ENCODE results near the gene TIRAP. TPM values are rescaled to one million over a fixed set of nuclear protein-coding genes. Genes with fewer than 3 reads are reported as not detected.

The TIRAP gene
- total and polyA plus RNA-seq, 9 of the 15 experiments (the other 6 are each of a cell fraction or from before 2014, with no cell fraction given), result 0.60 to 8.7 (median 3.7) TPM

DNA sequence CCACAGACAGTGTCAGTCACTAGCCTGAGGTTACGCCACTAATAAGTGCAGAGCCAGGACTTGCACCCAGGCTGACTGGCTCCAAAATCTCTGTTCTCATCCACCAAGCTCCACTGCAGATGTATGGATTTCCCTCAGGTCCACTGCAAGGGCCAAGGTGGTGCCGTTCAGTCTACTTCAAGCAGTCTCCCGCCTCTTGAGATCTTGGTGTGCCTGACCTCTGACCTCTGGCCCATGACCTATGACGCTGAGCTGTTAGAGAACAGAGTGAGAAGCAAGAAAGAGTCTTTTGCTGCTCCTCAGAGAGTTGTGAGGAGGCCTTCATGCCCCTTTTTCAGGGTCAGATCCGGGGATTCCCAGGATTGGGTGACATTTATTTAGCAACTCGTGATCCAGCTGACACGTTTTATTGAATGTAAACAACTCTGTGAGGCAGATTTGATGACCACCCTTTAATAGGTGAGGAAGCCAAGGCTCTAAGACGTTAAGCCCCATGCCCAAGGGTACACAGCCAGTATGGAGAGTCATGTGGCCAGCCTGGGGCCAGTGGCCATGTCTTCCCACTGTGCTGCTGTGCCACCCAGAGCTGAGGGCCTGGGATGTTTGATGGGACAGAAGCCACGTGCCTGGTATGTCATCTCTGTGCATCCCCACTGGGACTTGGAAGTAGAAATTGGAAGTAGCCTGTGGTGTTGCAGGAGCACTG lies 46.2 kb downstream of the TIRAP start:
- no peak overlapping the region for H3K4me2 ChIP-seq (ENCODE audit: insufficient read depth, low read length)
- no peak for FAIRE-seq
- H3K4me1 ChIP-seq (replicated peaks in 1 of 2; ENCODE audit: control insufficient read depth in 2 of 2, insufficient read depth in 2 of 2, low read length in 2 of 2), result peaks cover 0 to 9% of the 10 kb centered on the region in 2 experiments; a peak in 1 of 5 replicates
- no TSS peak for BruUV-seq (replicated peaks)
- H3K27ac ChIP-seq (ENCODE audit: extremely low read depth, low read depth, low read length), result no peak overlapping the region
- CTCF ChIA-PET (ENCODE audit: low intra/inter-chr PET ratio), result interaction anchor here (0.6 kb wide), 1 partner anchor 1468 kb away, joined by 3 read pairs; no protein-coding TSS in a partner anchor
- H3K27me3 ChIP-seq (ENCODE audit: control insufficient read depth in 2 of 2, insufficient read depth in 2 of 2, low read length in 2 of 2), result no peaks in the 10 kb centered on the region
- POLR2A ChIA-PET, result interaction anchor here (1.3 kb wide), 1 partner anchor 16 kb away, joined by 4 read pairs; no protein-coding TSS in a partner anchor
- DNase-seq (ENCODE audit: extremely low read depth in 1 of 4, low spot score in 3 of 4), result no peak
- H3K79me2 ChIP-seq (ENCODE audit: control insufficient read depth, insufficient read depth, low read length), result no peaks in the 10 kb centered on the region
- no peak overlapping the region for H3K4me3 ChIP-seq
- no peaks in the 10 kb centered on the region for H4K20me1 ChIP-seq (replicated peaks; ENCODE audit: control insufficient read depth, insufficient read depth, low read length)
- H3K9me3 ChIP-seq (replicated peaks; ENCODE audit: control insufficient read depth, insufficient read depth, low read depth, low read length), result no peaks in the 10 kb centered on the region
- TF ChIP-seq, protein P1, sequence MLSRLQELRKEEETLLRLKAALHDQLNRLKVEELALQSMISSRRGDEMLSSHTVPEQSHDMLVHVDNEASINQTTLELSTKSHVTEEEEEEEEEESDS (CRISPR knock-in tag; IDR thresholded peaks at IDR 0.05), result no peak
- TF ChIP-seq HNRNPK (IDR thresholded peaks at IDR 0.05; ENCODE audit: low read depth, low read length, poor library complexity, severe bottlenecking) (no peak), NR2C1 (IDR thresholded peaks at IDR 0.05) (peak; percentile 96), NR2C1 (tag; IDR thresholded peaks at IDR 0.05) (peak; percentile 97), U2AF2 (optimal IDR thresholded peaks at IDR 0.05; ENCODE audit: low read depth, low read length) (no peak), RUNX1 (IDR thresholded peaks at IDR 0.05; ENCODE audit: low read depth) (no peak), MXI1 (IDR thresholded peaks at IDR 0.05; ENCODE audit: low read depth, low read length) (no peak), ATF1 (CRISPR knock-in tag; IDR thresholded peaks at IDR 0.05) (no peak), ATF1 (tag; IDR thresholded peaks at IDR 0.05) (peak; percentile 41; the same call in 1 of the 2 replicates), NR2C2 (CRISPR knock-in tag; IDR thresholded peaks at IDR 0.05) (peak; percentile 94), NR2C2 (tag; IDR thresholded peaks at IDR 0.05) (peak; percentile 91), NR4A1 (CRISPR knock-in tag; IDR thresholded peaks at IDR 0.05) (no peak), NR4A1 (tag; IDR thresholded peaks at IDR 0.05) (no peak)
- TF ChIP-seq, protein P2, sequence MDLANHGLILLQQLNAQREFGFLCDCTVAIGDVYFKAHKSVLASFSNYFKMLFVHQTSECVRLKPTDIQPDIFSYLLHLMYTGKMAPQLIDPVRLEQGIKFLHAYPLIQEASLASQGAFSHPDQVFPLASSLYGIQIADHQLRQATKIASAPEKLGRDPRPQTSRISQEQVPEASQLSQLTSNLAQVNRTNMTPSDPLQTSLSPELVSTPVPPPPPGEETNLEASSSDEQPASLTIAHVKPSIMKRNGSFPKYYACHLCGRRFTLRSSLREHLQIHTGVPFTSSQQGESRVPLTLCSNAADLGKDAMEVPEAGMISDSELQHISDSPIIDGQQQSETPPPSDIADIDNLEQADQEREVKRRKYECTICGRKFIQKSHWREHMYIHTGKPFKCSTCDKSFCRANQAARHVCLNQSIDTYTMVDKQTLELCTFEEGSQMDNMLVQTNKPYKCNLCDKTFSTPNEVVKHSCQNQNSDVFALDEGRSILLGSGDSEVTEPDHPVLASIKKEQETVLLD (IDR thresholded peaks at IDR 0.05), result no peak
- TF ChIP-seq, protein P3, sequence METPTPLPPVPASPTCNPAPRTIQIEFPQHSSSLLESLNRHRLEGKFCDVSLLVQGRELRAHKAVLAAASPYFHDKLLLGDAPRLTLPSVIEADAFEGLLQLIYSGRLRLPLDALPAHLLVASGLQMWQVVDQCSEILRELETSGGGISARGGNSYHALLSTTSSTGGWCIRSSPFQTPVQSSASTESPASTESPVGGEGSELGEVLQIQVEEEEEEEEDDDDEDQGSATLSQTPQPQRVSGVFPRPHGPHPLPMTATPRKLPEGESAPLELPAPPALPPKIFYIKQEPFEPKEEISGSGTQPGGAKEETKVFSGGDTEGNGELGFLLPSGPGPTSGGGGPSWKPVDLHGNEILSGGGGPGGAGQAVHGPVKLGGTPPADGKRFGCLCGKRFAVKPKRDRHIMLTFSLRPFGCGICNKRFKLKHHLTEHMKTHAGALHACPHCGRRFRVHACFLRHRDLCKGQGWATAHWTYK (CRISPR knock-in tag; IDR thresholded peaks at IDR 0.05), result no peak
- TF ChIP-seq, protein P4, sequence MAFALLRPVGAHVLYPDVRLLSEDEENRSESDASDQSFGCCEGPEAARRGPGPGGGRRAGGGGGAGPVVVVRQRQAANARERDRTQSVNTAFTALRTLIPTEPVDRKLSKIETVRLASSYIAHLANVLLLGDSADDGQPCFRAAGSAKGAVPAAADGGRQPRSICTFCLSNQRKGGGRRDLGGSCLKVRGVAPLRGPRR (CRISPR knock-in tag; IDR thresholded peaks at IDR 0.05), result no peak
- H3K9me1 ChIP-seq (ENCODE audit: control insufficient read depth, insufficient read depth, low read length), result no peaks in the 10 kb centered on the region
- H3K36me3 ChIP-seq (ENCODE audit: control insufficient read depth, insufficient read depth, low read length), result peaks cover 7% of the 10 kb centered on the region; the same call in 2 of the 3 replicates
- in situ Hi-C loops (cut with MboI) (no loop called here), intact Hi-C loops (cut with micrococcal nuclease) (no loop called here)
- ATAC-seq, result peak; percentile 50
- 53% methylated on average over 9 of the region's 9 CpGs for WGBS (ENCODE audit: insufficient coverage, low coverage, missing lambda C conversion rate)
- no peak overlapping the region for H3K9ac ChIP-seq (ENCODE audit: insufficient read depth in 1 of 2, low read depth in 2 of 2, low read length in 2 of 2)
- H2AFZ ChIP-seq (ENCODE audit: low read depth, low read length), result no peak overlapping the region

Measured in K562 (cell line).